Measurements from ENCODE around the gene FAHD2A.
"Not testable (repeated sequence)": the region's sequence is repeated elsewhere in the genome, so short reads cannot be mapped to it uniquely, and the experiment has no call there.

Gene FAHD2A

DNA sequence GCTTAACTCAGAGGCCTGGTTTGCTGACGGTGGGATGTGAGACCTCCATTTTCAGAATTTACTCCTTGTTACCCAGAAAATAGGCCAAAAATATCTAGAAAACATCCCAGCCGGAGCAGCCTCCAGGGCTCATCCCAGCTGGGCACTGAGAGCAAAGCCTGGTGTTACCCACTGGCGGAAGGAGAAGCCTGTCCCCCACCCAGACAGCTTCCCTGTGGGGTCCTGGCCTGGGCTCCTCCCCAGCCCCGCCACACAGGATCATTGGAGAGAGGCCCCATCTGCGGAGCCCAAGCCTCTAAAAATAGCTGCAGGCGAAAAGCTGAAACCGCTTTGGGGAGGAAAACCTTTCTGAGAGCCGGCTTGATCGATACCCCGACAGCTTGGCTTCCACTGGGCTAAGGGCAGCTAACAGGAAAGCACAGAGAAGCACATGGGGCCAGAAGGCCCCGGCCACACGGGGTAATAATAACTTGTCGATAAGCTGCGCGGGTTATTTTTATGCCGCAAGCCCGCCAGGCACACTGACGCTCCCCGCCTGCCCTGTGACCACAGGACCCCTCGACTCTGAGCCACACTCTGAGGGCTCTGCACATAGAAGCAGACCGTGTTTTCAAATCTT lies 26.9 kb upstream of the FAHD2A start:
- in situ Hi-C loops (cut with HindIII; ENCODE audit: low sequenced_read_pairs) = no loop called here

DNA sequence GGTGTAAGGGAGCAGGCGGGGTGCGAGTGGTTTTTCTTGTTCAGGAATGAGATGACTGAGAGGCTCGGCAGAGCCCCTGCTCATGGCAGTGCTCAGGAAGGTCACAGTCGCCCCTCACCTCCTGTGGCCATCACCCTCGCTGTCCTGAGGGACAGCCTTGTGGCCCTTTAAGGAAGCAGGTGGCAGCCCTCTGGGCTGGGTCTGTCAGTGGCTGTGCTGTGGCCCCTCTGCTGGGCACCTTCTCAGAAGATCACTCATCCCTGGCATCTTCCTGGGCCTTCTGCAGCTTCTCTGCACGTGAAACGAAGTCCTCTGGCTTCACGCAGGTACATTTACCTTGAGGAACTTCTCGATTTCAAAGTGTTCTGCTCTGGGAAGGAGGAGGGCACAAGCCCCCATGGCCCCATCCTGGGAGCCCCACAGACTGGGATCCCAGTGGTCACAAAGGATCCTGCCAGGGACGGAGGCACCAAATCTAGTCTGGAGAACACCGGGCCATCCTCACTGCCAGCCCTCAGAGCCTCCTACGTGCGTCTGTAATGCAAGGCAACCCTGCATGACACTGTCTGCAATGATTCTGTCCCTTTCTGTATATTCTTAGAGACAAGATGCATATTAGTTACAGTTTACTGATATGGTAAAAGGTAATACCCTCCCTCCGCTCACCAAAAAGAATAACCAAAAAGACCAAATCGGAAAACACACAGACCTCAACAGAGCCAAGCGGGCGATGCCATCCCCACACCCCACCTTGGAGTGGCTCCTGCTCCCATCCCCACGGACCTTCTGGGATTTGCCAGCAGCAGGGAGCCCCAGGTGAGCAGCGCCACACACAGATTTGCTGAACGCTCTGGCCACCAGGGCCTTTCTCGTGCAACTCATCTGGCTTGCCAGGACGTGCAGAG lies 25.9 kb upstream of the FAHD2A start:
- in situ Hi-C loops (cut with HindIII; ENCODE audit: low sequenced_read_pairs) = no loop called here

DNA sequence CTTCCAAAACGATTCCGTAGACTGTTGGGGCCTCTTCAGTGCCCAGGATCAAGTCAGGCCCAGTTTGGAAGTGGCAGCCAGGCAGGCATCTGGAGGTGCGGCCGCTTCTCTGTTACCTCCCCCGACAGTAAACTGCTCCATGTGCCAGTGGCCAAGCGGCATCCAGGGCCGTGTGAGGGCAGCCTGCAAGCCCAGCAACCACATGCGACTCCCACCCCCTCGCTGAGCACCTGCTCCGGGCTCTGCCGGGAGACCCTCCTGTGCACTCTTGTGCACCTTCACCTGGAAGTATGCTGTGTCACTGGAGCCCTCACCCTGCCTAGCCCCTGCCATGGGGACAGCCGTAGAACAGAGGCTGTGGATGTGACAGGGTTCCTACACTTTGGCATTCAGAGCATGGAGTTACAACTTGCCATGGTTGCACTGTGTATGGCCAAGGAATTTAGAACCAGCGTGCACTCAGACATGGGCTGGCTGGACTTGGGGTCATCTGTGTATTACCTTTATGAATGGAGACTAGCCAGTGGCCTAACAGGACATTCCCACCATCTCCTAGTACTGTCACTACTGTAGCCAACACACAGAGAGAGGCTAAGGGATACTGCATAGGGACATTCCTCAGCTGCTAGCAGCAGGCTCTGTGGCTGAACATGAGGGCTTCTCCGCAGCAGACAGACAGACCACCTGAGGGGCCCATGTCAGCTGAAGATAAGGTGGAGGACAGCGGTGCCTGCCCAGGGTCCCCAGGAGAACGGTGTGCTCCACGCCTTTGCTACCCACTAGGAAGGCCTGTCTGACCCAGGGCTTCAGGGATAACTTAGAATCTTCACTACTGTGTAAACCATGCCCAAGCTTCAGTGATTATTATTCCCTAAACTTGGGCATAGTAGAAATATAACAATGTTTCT lies 25.0 kb upstream of the FAHD2A start:
- in situ Hi-C loops (cut with HindIII; ENCODE audit: low sequenced_read_pairs) = no loop called here

DNA sequence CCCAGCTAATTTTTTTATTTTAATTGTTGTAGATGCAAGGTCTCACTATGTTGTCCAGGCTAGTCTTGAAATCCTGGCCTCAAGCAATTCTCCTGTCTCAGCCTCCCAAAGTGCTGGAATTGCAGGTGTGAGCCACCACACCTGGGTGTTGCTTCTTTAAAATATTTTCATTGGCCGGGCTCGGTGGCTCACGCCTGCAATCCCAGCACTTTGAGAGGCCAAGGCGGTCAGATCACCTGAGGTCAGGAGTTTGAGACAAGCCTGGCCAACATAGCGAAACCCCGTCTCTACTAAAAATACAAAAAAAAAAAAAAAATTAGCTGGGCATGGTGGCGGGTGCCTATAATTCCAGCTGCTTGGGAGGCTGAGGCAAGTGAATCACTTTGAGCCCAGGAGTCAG lies 24.2 kb upstream of the FAHD2A start:
- in situ Hi-C loops (cut with HindIII; ENCODE audit: low sequenced_read_pairs) = not testable (repeated sequence)

DNA sequence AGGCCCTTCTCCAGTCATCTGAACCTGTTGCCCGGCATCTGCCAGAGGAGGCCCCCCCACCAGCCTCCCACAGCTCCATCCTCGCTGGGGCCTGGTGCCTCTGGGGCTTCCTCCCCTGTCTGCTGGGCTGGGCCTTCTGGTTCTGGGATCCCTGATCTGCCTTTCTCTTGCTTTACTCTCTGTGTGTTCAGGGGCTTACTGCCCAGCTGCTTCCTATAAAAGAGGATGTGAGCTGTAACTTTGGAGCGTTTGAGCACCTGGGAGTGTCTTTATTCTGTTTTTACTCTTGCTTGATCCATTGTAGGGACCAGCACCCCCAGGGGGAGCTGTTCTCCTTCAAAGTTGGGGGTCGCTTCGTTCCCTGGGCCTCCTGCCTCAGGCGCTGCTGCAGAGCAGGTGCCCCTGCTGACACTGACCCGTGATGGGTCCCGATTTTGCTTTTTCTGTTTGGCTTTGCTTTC lies 23.1 kb upstream of the FAHD2A start:
- in situ Hi-C loops (cut with HindIII; ENCODE audit: low sequenced_read_pairs) = no loop called here

DNA sequence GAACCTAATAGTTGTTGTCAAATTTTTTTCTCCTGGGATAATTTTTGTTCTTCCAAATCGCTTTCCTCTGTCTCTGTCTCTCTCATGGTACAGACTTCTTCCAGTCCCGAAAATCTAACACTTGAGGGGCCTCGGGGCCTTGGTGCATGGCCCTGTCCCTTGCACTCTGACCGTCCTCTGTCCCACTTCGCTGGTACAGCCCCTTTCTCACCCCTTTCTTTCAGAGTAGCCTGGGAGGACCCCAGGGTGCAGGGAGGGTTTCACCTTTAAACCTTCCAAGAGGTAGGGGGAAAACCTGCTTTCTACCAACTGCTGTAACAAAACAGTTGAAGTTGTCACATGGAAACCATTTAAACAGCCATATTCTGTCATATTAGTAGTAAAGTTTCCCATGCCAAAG lies 22.2 kb upstream of the FAHD2A start:
- in situ Hi-C loops (cut with HindIII; ENCODE audit: low sequenced_read_pairs) = no loop called here

DNA sequence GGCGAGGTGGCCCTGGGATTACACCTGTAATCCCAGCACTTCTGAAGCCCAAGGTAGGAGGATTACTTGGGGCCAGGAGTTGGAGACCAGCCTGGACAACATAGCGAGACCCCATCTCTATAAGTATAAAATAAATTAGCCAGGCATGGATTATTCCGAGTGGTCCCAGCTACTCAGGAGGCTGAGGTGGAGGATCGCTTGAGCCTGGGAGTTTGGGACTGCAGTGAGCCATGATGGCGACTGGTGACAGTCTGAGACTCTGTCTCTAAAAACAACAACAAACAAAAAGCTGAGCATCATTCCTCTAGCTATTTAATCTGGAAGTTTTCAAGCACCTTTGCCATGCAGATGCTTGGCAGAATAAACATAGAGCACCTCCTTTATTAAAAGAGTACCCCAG lies 21.8 kb upstream of the FAHD2A start:
- in situ Hi-C loops (cut with HindIII; ENCODE audit: low sequenced_read_pairs) = no loop called here

DNA sequence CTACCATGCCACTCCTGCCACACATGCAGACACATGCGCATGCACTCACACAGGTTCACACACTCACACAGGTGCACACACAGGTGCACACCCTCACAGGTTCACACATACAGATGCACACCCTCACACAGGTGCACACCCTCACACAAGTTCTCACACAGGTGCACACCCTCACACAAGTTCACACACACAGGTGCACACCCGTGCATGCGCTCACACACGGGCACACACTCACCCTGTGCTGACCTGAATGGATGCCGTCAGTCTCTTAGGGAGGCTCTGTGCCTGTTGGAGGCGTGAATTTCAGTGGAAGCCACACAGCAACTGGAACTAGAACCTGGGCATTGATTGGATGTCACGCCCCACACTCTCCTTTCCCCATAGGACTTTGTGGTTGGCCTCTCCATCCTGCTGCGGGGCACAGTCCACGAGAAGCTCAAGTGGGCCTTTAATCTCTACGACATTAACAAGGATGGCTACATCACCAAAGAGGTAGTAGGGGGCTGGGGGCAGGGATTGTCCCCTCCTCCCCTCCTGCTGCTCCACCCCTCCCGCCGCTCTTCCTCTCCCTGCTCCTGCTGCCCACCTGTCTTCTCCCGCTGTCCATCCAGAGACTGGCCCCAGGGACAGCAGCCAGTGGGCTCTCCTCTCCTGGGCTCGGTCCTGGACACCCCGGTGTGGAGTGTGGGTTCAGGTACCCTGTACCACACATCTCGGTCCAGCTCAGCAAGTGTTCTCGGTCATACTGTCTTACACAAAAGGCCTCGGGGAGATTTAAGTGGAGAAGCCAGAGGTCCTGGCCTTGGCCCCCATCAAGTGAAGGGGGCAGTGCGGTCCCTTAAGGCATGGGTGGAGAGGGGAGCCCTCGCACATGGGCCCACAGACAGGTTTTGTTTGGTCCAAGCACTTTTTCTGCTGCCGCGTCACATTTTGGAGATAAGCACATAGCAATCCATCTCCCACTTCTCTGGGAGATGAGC lies 21.0 kb upstream of the FAHD2A start:
- in situ Hi-C loops (cut with HindIII; ENCODE audit: low sequenced_read_pairs) = no loop called here

DNA sequence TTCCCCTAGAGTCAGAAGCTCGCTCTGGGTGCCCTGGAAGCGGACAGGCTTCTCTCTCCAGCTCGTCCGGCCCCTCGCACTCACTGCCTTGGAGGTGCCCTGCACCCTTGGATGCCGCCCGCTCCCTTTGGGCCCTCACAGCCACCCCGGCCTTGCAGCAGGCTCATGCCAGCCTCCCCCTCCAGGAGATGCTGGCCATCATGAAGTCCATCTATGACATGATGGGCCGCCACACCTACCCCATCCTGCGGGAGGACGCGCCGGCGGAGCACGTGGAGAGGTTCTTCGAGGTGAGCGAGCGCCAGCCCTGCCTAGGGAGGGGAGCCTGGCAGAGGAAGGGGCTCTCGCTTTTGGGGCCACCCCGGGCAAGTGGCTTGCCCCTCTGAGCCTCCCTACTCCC lies 20.3 kb upstream of the FAHD2A start:
- in situ Hi-C loops (cut with HindIII; ENCODE audit: low sequenced_read_pairs) = no loop called here

DNA sequence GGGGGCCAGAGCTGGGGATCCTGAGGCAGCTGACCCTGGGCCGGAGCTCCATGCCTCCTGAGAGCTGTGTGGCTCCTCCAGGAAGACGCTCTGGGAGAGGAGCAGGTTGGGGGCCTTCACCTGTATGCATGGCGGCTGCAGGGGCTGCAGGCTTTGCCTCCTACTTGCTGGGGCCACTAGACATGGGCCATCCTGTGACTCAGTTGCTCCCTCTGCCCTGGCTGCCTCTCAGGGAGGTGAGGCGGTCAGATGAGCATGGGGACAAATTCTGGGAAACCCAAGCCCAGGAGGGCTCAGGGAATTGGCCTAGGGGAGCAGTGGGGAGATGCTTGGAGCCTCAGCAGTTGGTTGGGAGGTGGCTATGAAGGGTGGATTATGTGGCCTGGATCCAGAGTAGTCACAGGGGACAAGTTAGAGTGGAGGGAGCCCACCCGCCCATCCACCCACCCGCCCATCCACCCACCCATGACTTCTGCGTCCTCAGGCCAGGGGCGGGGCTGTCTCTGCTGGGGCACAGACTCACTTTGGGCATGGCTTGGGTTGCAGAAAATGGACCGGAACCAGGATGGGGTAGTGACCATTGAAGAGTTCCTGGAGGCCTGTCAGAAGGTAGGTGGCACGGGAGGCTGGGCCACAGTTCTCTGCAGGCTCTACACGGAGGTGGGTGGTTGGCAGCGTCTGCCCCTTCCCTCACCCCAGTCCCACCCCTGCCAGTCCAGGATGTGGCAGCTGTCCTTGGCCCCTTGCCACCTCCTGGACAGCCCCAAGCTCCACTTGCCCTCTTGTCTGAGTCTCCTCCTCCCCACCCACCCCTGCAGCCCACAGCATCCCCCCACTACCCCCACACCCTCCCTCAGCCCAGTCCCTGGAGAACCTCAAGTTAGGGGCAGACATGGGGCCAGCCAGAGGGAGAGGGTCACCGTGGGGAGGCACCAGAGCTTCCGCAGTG lies 19.5 kb upstream of the FAHD2A start:
- in situ Hi-C loops (cut with HindIII; ENCODE audit: low sequenced_read_pairs) = no loop called here

DNA sequence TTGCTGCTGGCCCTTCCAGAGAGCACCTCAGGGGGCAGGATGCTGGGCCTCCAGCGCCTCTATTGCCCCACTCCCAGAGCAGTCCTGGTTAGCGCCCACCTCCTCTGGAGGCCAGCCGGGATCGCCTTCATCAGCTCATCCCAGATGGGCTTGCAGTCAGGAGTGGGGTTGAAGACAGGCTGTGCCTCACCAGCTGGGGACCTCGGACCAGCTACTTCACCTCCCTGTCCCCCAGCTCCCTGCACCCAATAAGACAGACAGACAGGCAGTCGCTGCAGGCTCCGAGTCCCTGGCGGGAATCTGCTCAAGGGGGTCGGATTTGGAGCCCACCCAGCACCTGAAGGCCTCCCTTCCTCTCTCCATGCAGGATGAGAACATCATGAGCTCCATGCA lies 18.9 kb upstream of the FAHD2A start:
- in situ Hi-C loops (cut with HindIII; ENCODE audit: low sequenced_read_pairs) = no loop called here

DNA sequence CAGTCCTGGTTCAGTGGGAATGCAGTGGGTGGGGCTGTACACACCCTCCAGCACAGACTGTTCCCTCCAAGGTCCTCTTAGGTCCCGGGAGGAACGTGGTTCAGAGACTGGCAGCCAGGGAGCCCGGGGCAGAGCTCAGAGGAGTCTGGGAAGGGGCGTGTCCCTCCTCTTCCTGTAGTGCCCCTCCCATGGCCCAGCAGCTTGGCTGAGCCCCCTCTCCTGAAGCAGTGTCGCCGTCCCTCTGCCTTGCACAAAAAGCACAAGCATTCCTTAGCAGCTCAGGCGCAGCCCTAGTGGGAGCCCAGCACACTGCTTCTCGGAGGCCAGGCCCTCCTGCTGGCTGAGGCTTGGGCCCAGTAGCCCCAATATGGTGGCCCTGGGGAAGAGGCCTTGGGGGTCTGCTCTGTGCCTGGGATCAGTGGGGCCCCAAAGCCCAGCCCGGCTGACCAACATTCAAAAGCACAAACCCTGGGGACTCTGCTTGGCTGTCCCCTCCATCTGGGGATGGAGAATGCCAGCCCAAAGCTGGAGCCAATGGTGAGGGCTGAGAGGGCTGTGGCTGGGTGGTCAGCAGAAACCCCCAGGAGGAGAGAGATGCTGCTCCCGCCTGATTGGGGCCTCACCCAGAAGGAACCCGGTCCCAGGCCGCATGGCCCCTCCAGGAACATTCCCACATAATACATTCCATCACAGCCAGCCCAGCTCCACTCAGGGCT lies 17.5 kb upstream of the FAHD2A start:
- in situ Hi-C loops (cut with HindIII; ENCODE audit: low sequenced_read_pairs) = no loop called here

DNA sequence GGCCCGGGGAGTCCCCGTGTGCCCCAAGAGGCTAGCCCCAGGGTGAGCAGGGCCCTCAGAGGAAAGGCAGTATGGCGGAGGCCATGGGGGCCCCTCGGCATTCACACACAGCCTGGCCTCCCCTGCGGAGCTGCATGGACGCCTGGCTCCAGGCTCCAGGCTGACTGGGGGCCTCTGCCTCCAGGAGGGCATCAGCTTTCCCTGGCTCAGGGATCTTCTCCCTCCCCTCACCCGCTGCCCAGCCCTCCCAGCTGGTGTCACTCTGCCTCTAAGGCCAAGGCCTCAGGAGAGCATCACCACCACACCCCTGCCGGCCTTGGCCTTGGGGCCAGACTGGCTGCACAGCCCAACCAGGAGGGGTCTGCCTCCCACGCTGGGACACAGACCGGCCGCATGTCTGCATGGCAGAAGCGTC lies 16.9 kb upstream of the FAHD2A start:
- in situ Hi-C loops (cut with HindIII; ENCODE audit: low sequenced_read_pairs) = no loop called here

DNA sequence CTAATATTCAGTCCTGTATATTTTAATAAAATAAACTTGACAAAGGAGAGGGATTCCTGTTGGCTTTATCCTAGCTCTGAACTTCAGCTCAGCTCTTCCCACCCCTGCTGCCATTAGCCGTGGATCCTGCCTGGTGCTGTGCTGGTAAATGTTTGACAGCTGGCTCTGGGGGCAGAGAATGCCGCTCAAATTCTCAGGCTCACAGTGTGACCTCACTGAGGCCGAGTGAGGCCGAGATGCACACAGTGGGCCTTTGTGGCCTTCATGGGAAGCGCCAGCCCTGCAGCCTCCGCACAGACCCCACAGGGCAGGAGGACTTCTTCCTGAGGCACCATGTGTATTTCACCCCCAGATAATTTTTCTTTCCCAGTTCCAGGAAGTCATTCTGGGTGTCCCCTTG lies 16.5 kb upstream of the FAHD2A start:
- in situ Hi-C loops (cut with HindIII; ENCODE audit: low sequenced_read_pairs) = no loop called here

DNA sequence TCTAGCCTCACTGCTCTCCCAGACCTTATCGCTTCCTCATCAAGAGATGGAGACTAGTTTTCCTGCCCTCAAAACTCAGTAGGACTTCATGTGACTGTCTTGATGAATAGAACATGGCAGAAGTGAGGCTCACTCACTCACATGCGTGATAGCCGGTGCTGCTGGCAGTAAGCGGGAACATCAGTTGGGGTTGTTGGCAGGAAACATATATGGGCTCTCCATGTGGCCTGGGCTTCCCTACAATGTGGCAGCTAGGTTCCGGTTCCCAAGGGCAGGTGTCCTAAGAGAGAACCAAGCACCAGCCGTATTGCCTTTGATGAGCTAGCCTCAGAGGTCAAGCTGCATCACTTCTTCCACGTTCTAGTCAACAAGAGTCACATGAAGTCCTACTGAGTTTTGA lies 15.2 kb upstream of the FAHD2A start:
- in situ Hi-C loops (cut with HindIII; ENCODE audit: low sequenced_read_pairs) = no loop called here

DNA sequence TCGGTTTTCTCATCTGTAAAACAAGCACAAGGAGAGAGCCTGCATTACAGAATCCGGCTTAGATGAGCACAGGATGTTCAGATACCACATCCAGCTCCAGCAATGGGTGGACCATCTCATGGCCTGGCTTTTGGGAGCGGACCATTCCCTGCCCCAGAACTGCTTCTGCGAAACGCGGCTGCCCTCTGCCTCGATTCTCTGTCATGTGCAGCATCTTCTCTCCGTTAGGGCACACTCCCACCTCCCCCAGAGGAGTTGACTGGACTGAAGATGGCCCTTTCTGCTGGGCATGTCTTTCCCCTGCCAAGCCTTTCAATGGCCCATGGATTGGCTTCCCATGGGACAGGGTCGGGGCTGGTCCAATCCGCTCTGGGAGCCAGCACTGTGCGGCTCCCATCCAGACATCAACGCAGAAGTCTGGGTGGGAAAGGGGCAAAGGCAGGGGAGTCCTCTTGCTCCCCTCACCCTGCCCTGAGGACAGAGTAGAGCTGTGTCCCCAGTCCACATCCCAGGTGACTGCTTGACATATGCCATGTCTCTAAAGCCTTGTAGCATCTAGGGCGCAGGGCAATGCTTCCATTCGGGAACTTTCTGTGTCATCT lies 14.3 kb upstream of the FAHD2A start:
- in situ Hi-C loops (cut with HindIII; ENCODE audit: low sequenced_read_pairs) = no loop called here

DNA sequence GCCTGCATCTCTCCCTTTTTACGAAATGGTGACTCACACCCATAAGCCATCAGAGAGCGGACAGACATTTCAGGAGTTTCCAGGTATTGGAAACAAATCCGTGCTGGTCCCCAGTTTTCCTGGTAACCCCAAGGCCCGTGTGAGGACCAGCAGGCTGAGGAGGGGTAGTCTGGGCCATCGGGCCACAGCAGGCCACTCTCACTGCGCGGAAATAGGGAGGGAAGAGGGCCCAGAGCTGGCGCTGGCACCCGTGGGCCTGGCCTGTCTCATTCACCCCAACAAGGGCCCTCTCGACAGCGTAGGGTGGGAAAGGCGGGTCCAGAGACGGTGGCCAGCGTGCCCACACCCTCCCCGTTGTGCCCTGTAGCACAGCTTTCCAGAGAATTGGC lies 13.7 kb upstream of the FAHD2A start:
- in situ Hi-C loops (cut with HindIII; ENCODE audit: low sequenced_read_pairs) = no loop called here
